ENCODE results near the gene TNRC18.
"Not testable (repeated sequence)": the region's sequence is repeated elsewhere in the genome, so short reads cannot be mapped to it uniquely, and the experiment has no call there.

The TNRC18 gene

GRCh38 chr7:5375925-5376324 is 47.7 kb downstream of the TNRC18 start:
- peak; percentile 34 for DNase-seq (ENCODE audit: low spot score)

GRCh38 chr7:5374464-5374863 is 49.2 kb downstream of the TNRC18 start:
- DNase-seq (ENCODE audit: low spot score): no peak

- DNase-seq (ENCODE audit: low spot score): no peak
Measured at GRCh38 chr7:5373300-5373699, 50.3 kb downstream of the TNRC18 start.

GRCh38 chr7:5370454-5371353 is 52.9 kb downstream of the TNRC18 start:
- no peak for DNase-seq (ENCODE audit: low spot score)

- no peak for DNase-seq (ENCODE audit: low spot score)
Measured at GRCh38 chr7:5367661-5368060, 56.0 kb downstream of the TNRC18 start.

GRCh38 chr7:5365976-5366625 is 57.5 kb downstream of the TNRC18 start:
- DNase-seq (ENCODE audit: low spot score): peak; percentile 80

GRCh38 chr7:5363729-5364128 is 59.9 kb downstream of the TNRC18 start:
- DNase-seq (ENCODE audit: low spot score): no peak

GRCh38 chr7:5362466-5362865 is 61.2 kb downstream of the TNRC18 start:
- no peak for DNase-seq (ENCODE audit: low spot score)

- DNase-seq (ENCODE audit: low spot score): no peak
Measured at GRCh38 chr7:5361446-5362127, 62.0 kb downstream of the TNRC18 start.

- no peak for DNase-seq (ENCODE audit: low spot score)
Measured at GRCh38 chr7:5360971-5361370, 62.7 kb downstream of the TNRC18 start.

- DNase-seq (ENCODE audit: low spot score): no peak
Measured at GRCh38 chr7:5360451-5360850, 63.2 kb downstream of the TNRC18 start.

GRCh38 chr7:5360021-5360420 is 63.6 kb downstream of the TNRC18 start:
- not testable (repeated sequence) for DNase-seq (ENCODE audit: low spot score)

- no peak for DNase-seq (ENCODE audit: low spot score)
Measured at GRCh38 chr7:5359344-5359743, 64.3 kb downstream of the TNRC18 start.

GRCh38 chr7:5357951-5358350 is 65.7 kb downstream of the TNRC18 start:
- DNase-seq (ENCODE audit: low spot score): no peak

GRCh38 chr7:5356751-5357119 is 66.9 kb downstream of the TNRC18 start:
- DNase-seq (ENCODE audit: low spot score): no peak

- DNase-seq (ENCODE audit: low spot score): no peak
Measured at GRCh38 chr7:5354460-5355232, 69.0 kb downstream of the TNRC18 start.

GRCh38 chr7:5352440-5353010 is 71.1 kb downstream of the TNRC18 start:
- DNase-seq (ENCODE audit: low spot score): no peak

GRCh38 chr7:5351507-5352265 is 71.9 kb downstream of the TNRC18 start:
- DNase-seq (ENCODE audit: low spot score): no peak

- no peak for DNase-seq (ENCODE audit: low spot score)
Measured at GRCh38 chr7:5350600-5351385, 72.8 kb downstream of the TNRC18 start.

GRCh38 chr7:5350174-5350463 is 73.5 kb downstream of the TNRC18 start:
- DNase-seq (ENCODE audit: low spot score): no peak
